Activated CD4-positive, alpha-beta T cell treated with anti-CD3 and anti-CD28 coated beads, Interleukin-2, amount 50 U/mL, for 4 hours (primary cell): ENCODE results near the gene NDST3.

Experiments used
- DNase-seq, 2 experiments: peaks; one replicate each; pipeline ENCODE4 v3.0.0-alpha.2; 2020

The NDST3 gene

GRCh38 chr4:118082182-118082581 is 47.9 kb downstream of the NDST3 start:
- no peak for DNase-seq

GRCh38 chr4:118085700-118086099 is 51.4 kb downstream of the NDST3 start:
- no peak for DNase-seq

DNA sequence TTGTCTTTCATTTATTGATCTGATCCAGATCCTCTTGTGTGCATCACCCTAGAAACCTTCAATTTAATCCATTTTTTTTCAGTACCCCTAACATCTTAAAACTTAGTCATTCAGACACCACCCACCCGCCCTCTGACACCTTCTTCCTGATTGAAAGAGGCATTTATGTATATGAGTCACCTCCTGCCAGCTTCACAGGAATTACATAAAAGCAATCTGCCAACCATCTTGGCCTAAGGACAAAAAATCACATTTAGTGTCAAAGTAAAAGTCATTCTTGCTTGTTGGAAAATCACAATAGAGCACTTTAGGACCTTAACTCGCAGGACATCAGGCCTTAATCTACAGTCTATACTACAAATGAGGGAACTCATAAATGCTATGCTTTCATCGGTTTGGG is 52.1 kb downstream of the NDST3 start:
- DNase-seq, result no peak

- no peak for DNase-seq
Observed at GRCh38 chr4:118087366-118087765, 53.1 kb downstream of the NDST3 start.

DNA sequence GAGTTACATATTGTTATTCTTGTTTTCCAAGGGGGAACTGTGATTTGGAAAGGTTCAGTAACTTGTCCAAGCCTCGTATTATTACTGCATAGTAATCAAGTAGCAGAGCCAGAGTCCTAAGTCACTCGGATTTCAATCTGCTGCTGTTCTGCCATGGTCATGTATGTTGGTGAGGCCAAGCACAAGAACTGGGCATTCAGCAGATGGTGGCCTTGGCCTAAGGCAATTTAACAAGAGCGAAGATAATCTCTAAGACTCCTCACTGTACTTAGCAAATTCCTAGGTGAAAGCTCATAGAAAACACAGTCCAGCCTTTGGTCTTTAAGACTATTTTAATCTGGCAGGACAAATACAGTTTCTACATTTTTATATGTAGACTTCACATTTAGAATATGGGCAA is 64.8 kb downstream of the NDST3 start:
- DNase-seq, result no peak

- no peak for DNase-seq
Observed at GRCh38 chr4:118102195-118102594, 67.9 kb downstream of the NDST3 start.

DNA sequence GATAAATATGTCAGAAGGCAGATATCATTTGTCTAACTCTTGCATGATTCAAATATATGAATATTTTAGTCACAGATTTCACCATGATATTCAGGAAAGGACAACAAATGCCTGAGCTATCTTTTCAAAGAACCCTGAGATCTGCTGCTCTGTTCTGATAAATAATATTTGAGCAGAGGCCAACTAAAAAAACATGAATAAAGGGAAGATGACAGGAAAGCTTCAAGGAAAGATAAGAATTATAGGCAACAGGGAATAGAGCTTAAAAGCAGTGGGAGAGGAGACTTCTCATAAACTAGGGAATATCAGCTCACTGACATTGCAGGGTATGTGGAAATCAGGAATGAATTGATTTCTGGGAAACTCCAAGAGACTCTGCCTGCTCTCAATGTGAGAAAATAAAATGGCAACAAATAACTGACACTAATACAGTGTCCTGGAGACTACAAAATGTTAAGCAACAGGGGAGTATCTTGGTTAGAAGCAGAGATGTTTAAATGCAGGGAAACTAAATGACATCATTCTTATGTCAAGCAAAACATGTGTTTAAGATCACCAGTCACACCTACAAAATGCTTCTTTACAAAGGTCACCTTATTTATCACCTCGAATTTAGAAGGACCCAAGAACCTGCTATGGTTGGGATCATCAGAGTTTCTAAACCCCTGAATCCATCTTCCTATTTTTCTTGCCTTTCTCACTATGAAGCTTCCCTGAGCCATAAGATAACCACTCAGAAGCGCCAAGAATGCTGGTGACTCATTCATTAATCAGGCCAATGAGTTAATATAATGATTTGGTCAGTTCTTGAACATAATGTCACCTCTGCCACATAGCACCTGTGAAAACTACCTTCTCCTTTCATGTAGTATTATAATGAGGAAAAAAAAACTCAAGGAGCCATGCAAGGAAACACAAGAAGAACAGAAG is 78.1 kb downstream of the NDST3 start:
- DNase-seq, result no peak

- DNase-seq, result no peak
Observed at GRCh38 chr4:118113220-118113619, 78.9 kb downstream of the NDST3 start.

DNA sequence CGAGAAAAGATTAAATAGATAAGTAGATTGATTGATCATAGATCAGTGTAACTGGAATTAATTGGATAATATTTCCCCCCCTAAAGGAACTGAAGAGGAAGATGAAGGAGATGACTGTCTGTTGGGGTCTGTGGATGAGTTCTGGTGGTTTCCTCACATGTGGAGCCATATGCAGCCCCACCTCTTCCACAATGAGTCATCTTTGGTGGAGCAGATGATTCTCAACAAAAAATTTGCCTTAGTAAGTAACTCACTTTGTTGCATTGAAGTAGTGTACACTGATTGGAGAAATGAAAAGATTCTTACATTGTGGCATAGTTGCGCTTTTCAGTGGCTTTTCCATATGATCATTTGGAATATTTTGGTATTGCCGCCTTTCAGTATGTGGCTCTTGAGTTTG is 80.4 kb downstream of the NDST3 start:
- DNase-seq, result no peak

DNA sequence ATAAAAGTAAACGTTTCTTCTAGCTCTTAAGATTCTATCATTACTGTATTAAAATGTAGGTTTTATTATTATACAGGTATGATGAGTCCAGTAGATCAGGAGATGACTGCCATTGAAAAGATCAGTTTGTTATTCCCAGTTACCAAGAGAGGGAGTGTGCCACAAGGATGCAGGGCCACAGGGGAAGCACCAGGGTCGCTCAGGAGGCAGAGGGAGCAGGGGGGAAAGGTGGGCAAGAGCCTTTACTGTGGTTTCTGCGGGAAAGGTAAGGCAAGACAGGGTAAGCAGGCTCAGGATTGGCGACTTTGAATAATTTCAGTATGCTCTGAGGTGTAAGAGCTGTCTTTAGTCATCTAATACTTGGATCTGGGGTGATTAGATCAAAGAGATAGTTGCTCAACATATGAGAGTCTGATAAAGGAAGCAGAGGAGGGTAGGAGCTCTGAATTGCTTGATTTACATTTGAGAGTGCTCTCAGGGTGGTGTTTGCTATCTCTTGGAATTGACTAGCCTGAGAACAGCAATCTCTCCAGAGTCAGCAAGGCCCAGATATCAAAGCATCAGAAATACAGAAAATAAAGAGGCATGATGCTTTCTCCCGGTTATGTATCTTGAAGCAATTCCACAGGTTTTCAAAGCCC is 86.0 kb downstream of the NDST3 start:
- DNase-seq, result no peak

GRCh38 chr4:118124997-118125396 is 90.7 kb downstream of the NDST3 start:
- DNase-seq, result no peak

- no peak for DNase-seq
Observed at GRCh38 chr4:118139241-118139640, 105.0 kb downstream of the NDST3 start.

- DNase-seq, result no peak
Observed at GRCh38 chr4:118141240-118141639, 107.0 kb downstream of the NDST3 start.

- no peak for DNase-seq
Observed at GRCh38 chr4:118154649-118155048, 120.4 kb downstream of the NDST3 start.

DNA sequence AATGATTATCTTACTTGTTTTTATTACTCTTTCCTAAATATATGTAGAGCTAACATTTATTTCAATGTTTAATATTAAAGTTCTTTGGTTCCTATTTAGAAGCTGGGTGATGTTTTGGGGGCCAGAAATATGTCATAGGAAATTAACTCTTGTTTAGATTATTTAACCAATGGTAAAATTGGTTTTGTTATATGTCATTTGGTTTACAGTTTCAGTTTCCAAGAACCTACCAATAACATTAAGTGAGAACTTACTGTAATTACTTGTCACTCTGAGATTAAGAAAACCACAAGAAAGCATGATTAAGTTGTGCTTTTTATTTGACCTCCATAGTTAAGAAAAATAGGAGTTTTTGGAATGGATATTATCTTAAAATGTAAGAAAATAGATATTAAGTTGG is 121.2 kb downstream of the NDST3 start:
- DNase-seq, result no peak

DNA sequence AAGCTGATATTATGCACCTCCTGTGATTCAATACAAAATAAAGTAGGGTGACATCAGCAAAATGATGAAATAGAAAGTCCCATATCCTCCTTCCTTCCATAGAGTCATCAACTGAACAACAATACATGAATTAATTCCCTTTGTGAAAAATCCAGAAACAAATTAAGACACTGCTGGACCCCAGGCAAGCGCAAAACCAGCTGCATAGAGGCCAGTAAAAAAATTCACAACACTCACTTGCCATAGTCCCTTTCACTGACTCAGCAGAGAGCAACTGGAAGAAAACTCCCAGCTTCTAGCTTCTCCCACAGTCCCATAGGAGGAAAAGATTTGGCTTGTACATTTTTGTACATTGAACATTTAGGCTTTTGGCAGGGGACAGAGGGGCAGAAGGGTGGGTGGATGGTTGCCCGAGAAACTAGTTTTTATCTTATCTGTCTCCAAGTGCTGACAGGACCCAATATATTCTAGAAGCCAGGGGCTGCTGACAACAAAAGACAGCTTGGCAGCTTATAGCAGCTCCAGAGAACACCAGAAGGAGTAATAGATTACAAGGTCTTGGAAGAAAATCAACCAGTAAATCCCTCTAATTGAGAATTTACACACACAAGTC is 124.6 kb downstream of the NDST3 start:
- no peak for DNase-seq

GRCh38 chr4:118167306-118167705 is 133.0 kb downstream of the NDST3 start:
- no peak for DNase-seq

GRCh38 chr4:118171381-118171780 is 137.1 kb downstream of the NDST3 start:
- DNase-seq, result no peak

GRCh38 chr4:118173126-118173525 is 138.8 kb downstream of the NDST3 start:
- no peak for DNase-seq

DNA sequence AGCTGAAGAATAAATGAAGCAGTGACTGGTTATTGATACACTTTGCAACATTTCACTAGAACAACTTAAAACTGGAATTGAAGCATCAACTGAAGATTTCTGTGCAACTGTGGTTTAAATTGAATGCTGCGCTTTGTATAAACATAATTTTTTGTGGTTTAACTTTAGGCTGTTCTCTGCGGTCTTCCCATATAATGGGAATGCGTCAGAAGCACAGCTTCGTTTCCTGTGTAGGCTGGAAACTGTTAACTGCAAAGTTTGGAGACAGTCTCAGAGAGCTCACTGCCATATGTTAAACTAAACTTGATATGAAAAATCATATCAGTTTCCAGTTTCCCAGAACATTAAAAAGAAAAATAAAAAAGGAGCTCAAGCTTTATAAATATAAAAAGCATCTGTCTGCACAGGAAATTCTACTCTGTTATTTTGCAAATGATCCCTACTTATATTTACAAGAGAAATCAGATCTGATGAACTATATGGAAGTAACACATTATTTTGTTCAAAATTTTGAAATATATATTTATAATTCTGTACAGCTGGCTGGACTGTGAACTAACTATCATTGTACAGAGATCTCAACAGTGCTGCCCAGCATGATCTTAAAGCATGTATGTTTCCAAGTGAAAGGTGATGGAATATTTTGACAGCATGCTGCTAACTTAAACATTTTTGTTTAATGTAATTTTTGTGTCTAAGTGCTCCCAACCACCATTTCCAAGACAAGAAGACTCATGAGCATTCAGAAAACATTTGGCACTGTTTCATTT is 139.9 kb downstream of the NDST3 start:
- DNase-seq, result no peak

GRCh38 chr4:118175506-118175905 is 141.2 kb downstream of the NDST3 start:
- DNase-seq, result no peak

DNA sequence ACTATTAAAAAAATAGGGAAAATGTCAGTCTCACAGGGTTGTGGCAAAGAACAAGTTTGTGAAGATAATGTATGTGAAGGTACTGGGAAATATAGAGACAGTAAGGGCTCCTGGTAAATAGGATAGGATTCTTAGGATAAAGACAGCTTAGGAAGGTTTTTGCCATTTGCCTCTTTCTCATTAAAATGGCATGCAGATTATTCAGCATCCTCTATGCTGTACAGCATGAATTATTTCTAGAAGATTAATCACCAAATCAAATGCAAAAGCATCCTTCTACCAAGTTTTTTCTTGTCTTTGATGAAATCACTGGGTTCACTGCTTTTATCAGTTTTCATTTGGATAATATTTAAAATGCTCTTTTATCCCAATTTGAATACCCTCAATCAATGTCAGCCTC is 142.8 kb downstream of the NDST3 start:
- no peak for DNase-seq

DNA sequence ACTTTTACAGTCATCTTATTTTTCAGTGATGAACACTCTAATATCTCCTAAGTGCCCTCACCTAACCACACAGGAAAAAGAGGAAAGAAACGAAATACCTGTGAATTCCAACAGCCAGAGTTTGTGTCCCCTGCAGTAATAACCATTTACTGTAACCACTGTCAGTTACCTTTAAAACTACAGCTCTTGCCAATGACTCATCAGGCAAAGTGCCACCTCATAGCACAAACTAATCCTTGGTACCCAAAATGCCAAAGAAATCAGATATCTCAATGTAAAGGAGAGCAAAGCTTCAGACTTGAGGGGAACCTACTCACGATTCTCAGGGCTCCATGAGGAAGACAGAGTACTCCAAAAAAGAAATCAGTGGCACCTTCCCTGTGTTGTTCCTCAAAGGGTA is 146.5 kb downstream of the NDST3 start:
- DNase-seq, result no peak
